HCT116 (cell line): ENCODE results near the gene PRKCA. TPM values are rescaled to one million over a fixed set of nuclear protein-coding genes. Genes with fewer than 3 reads are reported as not detected.

Experiments
- ATAC-seq: fragments of 200-7000 bp; cut with Tn5 transposase; 2 replicates; pipeline ENCODE4 v1.9.1; 2020; ENCODE audit warnings: mild to moderate bottlenecking, moderate library complexity
- BruUV-seq: library from RNA; stranded (reverse); fragments of 400-500 nt; replicated peaks from 2 replicates; lab custom pipeline; 2021; lab: Mats Ljungman, UMichigan
- CTCF ChIA-PET: fragments of 300-600 bp; sonication (Branson Sonifier 250); formaldehyde crosslinking; loops from one replicate; lab custom pipeline; 2021; ENCODE audit warnings: antibody characterized with exemption; lab: Charles Lee
- POLR2A ChIA-PET: fragments of 300-600, 350-600 bp; sonication (Branson Sonifier 250); formaldehyde crosslinking; loops from one replicate; lab custom pipeline; 2021; ENCODE audit warnings: antibody characterized with exemption; lab: Charles Lee
- RAD21 ChIA-PET, 2 experiments: fragments of 300-600 bp; sonication (Branson Sonifier 250); formaldehyde crosslinking; loops; one replicate each; lab custom pipeline; 2023; ENCODE audit warnings: low total read pairs in 2 of 2; ENCODE audit not compliant: uncharacterized antibody in 2 of 2, unreplicated experiment in 2 of 2, low non-redundant PET in 1 of 2; lab: Charles Lee
- DNase-seq: peaks from one replicate; pipeline ENCODE4 v3.0.0-alpha.2; 2010; ENCODE audit warnings: low read depth, low spot score
- H2AFZ ChIP-seq: fragments of 200-600 bp; shearing (Covaris generic), sonication (generic); 2 replicates; pipeline ENCODE4 v1.6.1; 2017; ENCODE audit warnings: low read depth, mixed run types, mixed read lengths, antibody characterized with exemption, low read length; ENCODE audit not compliant: poor library complexity, severe bottlenecking
- H3K27ac ChIP-seq: 2 replicates; pipeline ENCODE4 v1.5.1; 2012; ENCODE audit warnings: low read depth, low read length
- H3K27me3 ChIP-seq: fragments of 200-600 bp; sonication (generic); 2 replicates; pipeline ENCODE4 v1.6.1; 2016; ENCODE audit warnings: mixed run types, low read length, mixed read lengths; ENCODE audit not compliant: insufficient read depth
- H3K36me3 ChIP-seq, 2 experiments: fragments of 200-500 bp in 1 of 2; fragments of 200-600 bp in 1 of 2; sonication (Bioruptor generic) in 1 of 2; sonication (generic) in 1 of 2; 2 replicates each; pipeline versions ENCODE4 v1.5.1 to v1.6.1; 2014 to 2016; ENCODE audit warnings: low read length in 2 of 2, inconsistent platforms in 1 of 2, mixed read lengths in 1 of 2, mixed run types in 1 of 2; ENCODE audit not compliant: insufficient read depth in 2 of 2, control insufficient read depth in 1 of 2
- H3K4me1 ChIP-seq, 2 experiments: fragments of 200-600 bp in 1 of 2; sonication (generic) in 1 of 2; 2 replicates each; pipeline versions ENCODE4 v1.5.1 to v1.6.1; 2012 to 2017; ENCODE audit warnings: low read length in 2 of 2, inconsistent platforms in 1 of 2, mild to moderate bottlenecking in 1 of 2, mixed read lengths in 1 of 2, mixed run types in 1 of 2, moderate library complexity in 1 of 2; ENCODE audit not compliant: insufficient read depth in 2 of 2, control insufficient read depth in 1 of 2
- H3K4me2 ChIP-seq: fragments of 200-600 bp; sonication (generic); 2 replicates; pipeline ENCODE4 v1.6.1; 2017; ENCODE audit warnings: mixed run types, low read length, mixed read lengths
- H3K4me3 ChIP-seq, 2 experiments: fragments of 200-600 bp in 1 of 2; sonication (generic) in 1 of 2; replicated peaks in 1 of 2; 2 replicates each; pipeline ENCODE4 v1.5.1; 2011 to 2016; ENCODE audit warnings: low read length in 2 of 2, control low read depth in 1 of 2, low read depth in 1 of 2, mild to moderate bottlenecking in 1 of 2, mixed read lengths in 1 of 2, mixed run types in 1 of 2
- H3K79me2 ChIP-seq: fragments of 200-600 bp; sonication (generic); 2 replicates; pipeline ENCODE4 v1.6.1; 2017; ENCODE audit warnings: mild to moderate bottlenecking, mixed run types, low read length, moderate library complexity, mixed read lengths; ENCODE audit not compliant: insufficient read depth
- H3K9ac ChIP-seq: fragments of 200-600 bp; sonication (generic); 2 replicates; pipeline ENCODE4 v1.6.1; 2016; ENCODE audit warnings: low read length, mixed read lengths
- H3K9me2 ChIP-seq: fragments of 200-600 bp; sonication (generic), shearing (Covaris generic); 2 replicates; pipeline ENCODE4 v1.6.1; 2017; ENCODE audit warnings: mixed run types, mild to moderate bottlenecking, moderate library complexity; ENCODE audit not compliant: insufficient read depth
- H3K9me3 ChIP-seq, 2 experiments: fragments of 200-500 bp in 1 of 2; fragments of 200-600 bp in 1 of 2; sonication (Bioruptor generic) in 1 of 2; sonication (generic) in 1 of 2; 2 replicates each; pipeline ENCODE4 v1.6.1; 2014 to 2017; ENCODE audit warnings: low read length in 2 of 2, mixed read lengths in 2 of 2, inconsistent platforms in 1 of 2, low read depth in 1 of 2, mild to moderate bottlenecking in 1 of 2, mixed run types in 1 of 2, moderate library complexity in 1 of 2; ENCODE audit not compliant: control insufficient read depth in 1 of 2, insufficient read depth in 1 of 2
- H4K20me1 ChIP-seq: fragments of 200-600 bp; sonication (generic), shearing (Covaris generic); 2 replicates; pipeline ENCODE4 v1.6.1; 2017; ENCODE audit warnings: mixed run types, mild to moderate bottlenecking, moderate library complexity; ENCODE audit not compliant: insufficient read depth
- ATF3 ChIP-seq: IDR thresholded peaks from 2 replicates; pipeline ENCODE4 v1.6.1; 2012
- CBX3 ChIP-seq: IDR thresholded peaks from 2 replicates; pipeline ENCODE4 v1.6.1; 2012; ENCODE audit warnings: low read depth
- CEBPB ChIP-seq: IDR thresholded peaks from 2 replicates; pipeline ENCODE4 v1.6.1; 2012; ENCODE audit warnings: low read depth
- EGR1 ChIP-seq: IDR thresholded peaks from 2 replicates; pipeline ENCODE4 v1.6.1; 2012; ENCODE audit warnings: low read depth
- EZH2 ChIP-seq: fragments of 200-600 bp; sonication (generic); IDR thresholded peaks from 2 replicates; pipeline ENCODE4 v1.6.1; 2017; ENCODE audit warnings: antibody characterized with exemption, mixed run types
- EZH2phosphoT487 ChIP-seq: fragments of 200-600 bp; IDR thresholded peaks from 2 replicates; pipeline ENCODE4 v1.6.1; 2018; ENCODE audit warnings: antibody characterized with exemption, borderline replicate concordance
- FOSL1 ChIP-seq: IDR thresholded peaks from 2 replicates; pipeline ENCODE4 v1.6.1; 2012; ENCODE audit warnings: low read depth
- POLR2AphosphoS5 ChIP-seq: IDR thresholded peaks from 2 replicates; pipeline ENCODE4 v1.6.1; 2011; ENCODE audit warnings: mild to moderate bottlenecking, low read depth, low read length, moderate library complexity
- SP1 ChIP-seq: IDR thresholded peaks from 2 replicates; pipeline ENCODE4 v1.6.1; 2012; ENCODE audit warnings: low read depth
- TCF7L2 ChIP-seq: IDR thresholded peaks from 2 replicates; pipeline ENCODE4 v1.7.0; 2011; ENCODE audit warnings: borderline replicate concordance, inconsistent platforms; ENCODE audit not compliant: insufficient read depth, insufficient read length; ENCODE audit errors: extremely low read depth
- YY1 ChIP-seq: IDR thresholded peaks from 2 replicates; pipeline ENCODE4 v1.6.1; 2011; ENCODE audit warnings: low read length, low read depth, moderate library complexity, mild to moderate bottlenecking; ENCODE audit not compliant: insufficient replicate concordance; ENCODE audit errors: extremely low read depth
- ZFX ChIP-seq: fragments of 450-650 bp; IDR thresholded peaks from 2 replicates; pipeline ENCODE4 v1.6.1; 2017
- ZNF274 ChIP-seq: fragments of 200-500 bp; sonication (Bioruptor generic); IDR thresholded peaks from 2 replicates; pipeline ENCODE4 v1.6.1; 2014; ENCODE audit warnings: mild to moderate bottlenecking, low read depth, low read length, inconsistent platforms
- intact Hi-C: fragments of 100-400 bp; cut with micrococcal nuclease; formaldehyde crosslinking; loops from 2 replicates; pipeline ENCODE4 v1.10.0; 2022
- total RNA-seq: library from RNA; stranded (reverse); gene quantifications from one replicate; pipeline ENCODE4 v1.2.1, GENCODE V29; 2021; ENCODE audit not compliant: unreplicated experiment
- TF ChIP-seq, protein P1 (sequence below): IDR thresholded peaks from 2 replicates; pipeline ENCODE4 v1.6.1; 2011; ENCODE audit warnings: mild to moderate bottlenecking, low read length, moderate library complexity; ENCODE audit not compliant: insufficient replicate concordance; ENCODE audit errors: extremely low read depth
- TF ChIP-seq, protein P2 (sequence below), 3 experiments: fragments of 200-600 bp in 1 of 3; sonication (generic) in 1 of 3; IDR thresholded peaks in 2 of 3; conservative IDR thresholded peaks in 1 of 3; 2 replicates each; pipeline ENCODE4 v1.5.1; 2012 to 2017; ENCODE audit warnings: low read depth in 2 of 3, low read length in 2 of 3, antibody characterized with exemption in 1 of 3, borderline replicate concordance in 1 of 3, control low read depth in 1 of 3, mild to moderate bottlenecking in 1 of 3, mixed read lengths in 1 of 3, mixed run types in 1 of 3, moderate library complexity in 1 of 3; ENCODE audit not compliant: insufficient read depth in 1 of 3

PRKCA gene
- total RNA-seq, 1 experiment from 2014 or later = 18.8 TPM

DNA sequence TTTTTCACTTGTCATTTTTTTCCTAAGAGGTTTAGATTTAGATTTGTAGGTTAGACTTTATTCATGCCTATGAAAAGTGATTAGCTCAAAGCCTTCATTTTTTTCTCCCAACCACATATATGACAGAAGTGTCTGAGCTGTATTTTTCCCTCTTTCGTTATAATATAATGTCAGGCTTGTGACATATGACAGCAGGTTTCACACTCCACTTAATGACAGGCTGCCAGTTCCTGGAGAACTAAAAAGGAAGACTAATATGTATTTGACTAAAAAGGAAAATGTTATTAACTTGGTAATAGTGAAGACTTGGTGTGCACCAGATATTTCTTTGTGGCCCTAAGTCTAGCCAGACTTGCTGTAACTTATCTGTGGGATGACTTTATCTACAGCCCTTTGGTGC lies 331.8 kb downstream of the PRKCA start:
- CTCF ChIA-PET = no interaction called here
- BruUV-seq = no TSS peak

GRCh38 chr17:66635386-66636045 lies 333.1 kb downstream of the PRKCA start:
- H3K36me3 ChIP-seq = no peaks in the 10 kb centered on the region
- ATAC-seq = no peak
- no peak overlapping the region for H3K4me2 ChIP-seq
- no peaks in the 10 kb centered on the region for H3K27me3 ChIP-seq
- BruUV-seq = no TSS peak
- DNase-seq = no peak
- H3K27ac ChIP-seq = no peak overlapping the region
- H3K9ac ChIP-seq = no peak overlapping the region
- no peak overlapping the region for H2AFZ ChIP-seq
- no peaks in the 10 kb centered on the region for H3K9me2 ChIP-seq
- CTCF ChIA-PET = no interaction called here
- H3K79me2 ChIP-seq = no peaks in the 10 kb centered on the region
- RAD21 ChIA-PET = no interaction called here
- peaks cover 0 to 6% of the 10 kb centered on the region in 2 experiments; a peak in 1 of 4 replicates for H3K4me1 ChIP-seq
- TF ChIP-seq, protein P1, sequence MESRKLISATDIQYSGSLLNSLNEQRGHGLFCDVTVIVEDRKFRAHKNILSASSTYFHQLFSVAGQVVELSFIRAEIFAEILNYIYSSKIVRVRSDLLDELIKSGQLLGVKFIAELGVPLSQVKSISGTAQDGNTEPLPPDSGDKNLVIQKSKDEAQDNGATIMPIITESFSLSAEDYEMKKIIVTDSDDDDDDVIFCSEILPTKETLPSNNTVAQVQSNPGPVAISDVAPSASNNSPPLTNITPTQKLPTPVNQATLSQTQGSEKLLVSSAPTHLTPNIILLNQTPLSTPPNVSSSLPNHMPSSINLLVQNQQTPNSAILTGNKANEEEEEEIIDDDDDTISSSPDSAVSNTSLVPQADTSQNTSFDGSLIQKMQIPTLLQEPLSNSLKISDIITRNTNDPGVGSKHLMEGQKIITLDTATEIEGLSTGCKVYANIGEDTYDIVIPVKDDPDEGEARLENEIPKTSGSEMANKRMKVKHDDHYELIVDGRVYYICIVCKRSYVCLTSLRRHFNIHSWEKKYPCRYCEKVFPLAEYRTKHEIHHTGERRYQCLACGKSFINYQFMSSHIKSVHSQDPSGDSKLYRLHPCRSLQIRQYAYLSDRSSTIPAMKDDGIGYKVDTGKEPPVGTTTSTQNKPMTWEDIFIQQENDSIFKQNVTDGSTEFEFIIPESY = no peak
- TF ChIP-seq SP1 (no peak), ATF3 (no peak), YY1 (no peak), EGR1 (no peak), FOSL1 (no peak), CEBPB (no peak), POLR2AphosphoS5 (no peak), ZFX (no peak)
- TF ChIP-seq, protein P2, sequence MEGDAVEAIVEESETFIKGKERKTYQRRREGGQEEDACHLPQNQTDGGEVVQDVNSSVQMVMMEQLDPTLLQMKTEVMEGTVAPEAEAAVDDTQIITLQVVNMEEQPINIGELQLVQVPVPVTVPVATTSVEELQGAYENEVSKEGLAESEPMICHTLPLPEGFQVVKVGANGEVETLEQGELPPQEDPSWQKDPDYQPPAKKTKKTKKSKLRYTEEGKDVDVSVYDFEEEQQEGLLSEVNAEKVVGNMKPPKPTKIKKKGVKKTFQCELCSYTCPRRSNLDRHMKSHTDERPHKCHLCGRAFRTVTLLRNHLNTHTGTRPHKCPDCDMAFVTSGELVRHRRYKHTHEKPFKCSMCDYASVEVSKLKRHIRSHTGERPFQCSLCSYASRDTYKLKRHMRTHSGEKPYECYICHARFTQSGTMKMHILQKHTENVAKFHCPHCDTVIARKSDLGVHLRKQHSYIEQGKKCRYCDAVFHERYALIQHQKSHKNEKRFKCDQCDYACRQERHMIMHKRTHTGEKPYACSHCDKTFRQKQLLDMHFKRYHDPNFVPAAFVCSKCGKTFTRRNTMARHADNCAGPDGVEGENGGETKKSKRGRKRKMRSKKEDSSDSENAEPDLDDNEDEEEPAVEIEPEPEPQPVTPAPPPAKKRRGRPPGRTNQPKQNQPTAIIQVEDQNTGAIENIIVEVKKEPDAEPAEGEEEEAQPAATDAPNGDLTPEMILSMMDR (IDR thresholded peaks at IDR 0.05 in 2 of 3, conservative IDR thresholded peaks at IDR 0.05 in 1 of 3; ENCODE audit: borderline replicate concordance in 1 of 3, insufficient read depth in 1 of 3, low read depth in 2 of 3, low read length in 2 of 3) = no peak
- no peaks in the 10 kb centered on the region for H3K9me3 ChIP-seq
- POLR2A ChIA-PET = no interaction called here
- no peaks in the 10 kb centered on the region for H4K20me1 ChIP-seq
- no peak overlapping the region for H3K4me3 ChIP-seq
- intact Hi-C loops = no loop called here

More for the DNA sequence above, 331.8 kb downstream of the PRKCA start:
- no peaks in the 10 kb centered on the region for H3K9me2 ChIP-seq
- H3K27me3 ChIP-seq = no peaks in the 10 kb centered on the region
- no peak overlapping the region for H3K4me2 ChIP-seq
- H3K9ac ChIP-seq = no peak overlapping the region
- no peaks in the 10 kb centered on the region for H3K36me3 ChIP-seq
- H3K79me2 ChIP-seq = no peaks in the 10 kb centered on the region
- no peak for ATAC-seq
- peaks cover 0 to 6% of the 10 kb centered on the region in 2 experiments; a peak in 1 of 4 replicates for H3K4me1 ChIP-seq
- intact Hi-C loops = no loop called here
- DNase-seq = no peak
- no peaks in the 10 kb centered on the region for H4K20me1 ChIP-seq
- no peak overlapping the region for H2AFZ ChIP-seq
- POLR2A ChIA-PET = no interaction called here
- RAD21 ChIA-PET = interaction anchor here in 1 of 2 experiments (1.1 kb wide), 1 partner anchor 8 kb away, joined by 4 read pairs; no protein-coding TSS in a partner anchor
- no peaks in the 10 kb centered on the region for H3K9me3 ChIP-seq
- no peak overlapping the region for H3K4me3 ChIP-seq
- no peak overlapping the region for H3K27ac ChIP-seq
- TF ChIP-seq POLR2AphosphoS5 = no peak
- no peak for TF ChIP-seq ZFX
- no peak for TF ChIP-seq ZNF274
- TF ChIP-seq EGR1 = no peak
- TF ChIP-seq EZH2 = no peak
- no peak for TF ChIP-seq ATF3
- no peak for TF ChIP-seq EZH2phosphoT487
- no peak for TF ChIP-seq FOSL1
- TF ChIP-seq CEBPB = no peak
- TF ChIP-seq TCF7L2 = no peak
- no peak for TF ChIP-seq CBX3
- TF ChIP-seq, all 23 proteins: peak for 0
